ENCODE measurements around the gene CLEC3B.
A peak's percentile ranks its signal among the peaks of the same experiment; 100 is the strongest.
"Not testable (repeated sequence)": the region's sequence is repeated elsewhere in the genome, so short reads cannot be mapped to it uniquely, and the experiment has no call there.

The CLEC3B gene

GRCh38 chr3:45057557-45057956 lies 31.5 kb downstream of the CLEC3B start:
- DNase-seq, result no peak
- peaks cover 38% of the 10 kb centered on the region for H3K4me1 Mint-ChIP-seq
- ATAC-seq, result peak; percentile 33
- no peak overlapping the region for H3K4me3 Mint-ChIP-seq
- H3K27ac Mint-ChIP-seq, result peak overlapping the region; percentile 40
- H3K9me3 Mint-ChIP-seq, result no peaks in the 10 kb centered on the region
- peaks cover 9% of the 10 kb centered on the region for H3K27me3 Mint-ChIP-seq
- H3K36me3 Mint-ChIP-seq (ENCODE audit: low read depth), result no peaks in the 10 kb centered on the region

DNA sequence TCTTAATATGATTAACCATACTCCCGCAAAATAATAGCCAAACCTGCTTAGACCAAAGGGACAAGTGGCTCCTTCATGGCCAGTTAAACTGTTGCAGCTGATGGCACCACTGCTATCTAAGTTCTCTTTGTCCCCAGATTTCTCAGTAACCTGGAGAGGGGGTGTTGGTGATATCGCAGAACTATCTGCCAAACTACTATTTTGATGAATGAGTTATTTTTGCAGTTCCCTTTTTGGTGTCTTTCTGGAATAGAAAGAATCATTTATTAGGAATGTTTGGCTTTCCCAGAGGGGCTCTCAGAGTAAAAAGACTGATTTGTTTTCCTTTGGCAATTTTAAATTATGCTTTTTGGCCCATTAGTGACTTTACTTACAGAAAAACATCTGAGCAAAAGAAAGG lies 33.0 kb downstream of the CLEC3B start:
- ATAC-seq (no peak), DNase-seq (no peak)
- no peaks in the 10 kb centered on the region for H3K36me3 Mint-ChIP-seq (ENCODE audit: low read depth)
- peaks cover 9% of the 10 kb centered on the region for H3K27me3 Mint-ChIP-seq
- no peak overlapping the region for H3K4me3 Mint-ChIP-seq
- H3K4me1 Mint-ChIP-seq, result peaks cover 31% of the 10 kb centered on the region
- no peak overlapping the region for H3K27ac Mint-ChIP-seq
- no peaks in the 10 kb centered on the region for H3K9me3 Mint-ChIP-seq

GRCh38 chr3:45060165-45060892 lies 34.2 kb downstream of the CLEC3B start:
- no peak for ATAC-seq
- Mint-ChIP-seq H3K9me3 (no peaks in the 10 kb centered on the region), H3K4me1 (peaks cover 37% of the 10 kb centered on the region), H3K36me3 (ENCODE audit: low read depth) (no peaks in the 10 kb centered on the region), H3K27ac (no peak overlapping the region), H3K4me3 (no peak overlapping the region), H3K27me3 (peaks cover 9% of the 10 kb centered on the region)
- no peak for DNase-seq

- no peak for DNase-seq
- H3K9me3 Mint-ChIP-seq, result no peaks in the 10 kb centered on the region
- H3K36me3 Mint-ChIP-seq (ENCODE audit: low read depth), result no peaks in the 10 kb centered on the region
- H3K4me3 Mint-ChIP-seq, result no peak overlapping the region
- H3K27me3 Mint-ChIP-seq, result peaks cover 3% of the 10 kb centered on the region
- H3K27ac Mint-ChIP-seq, result no peak overlapping the region
- H3K4me1 Mint-ChIP-seq, result peaks cover 41% of the 10 kb centered on the region
- no peak for ATAC-seq
Measured at GRCh38 chr3:45062697-45063070, 36.6 kb downstream of the CLEC3B start.

DNA sequence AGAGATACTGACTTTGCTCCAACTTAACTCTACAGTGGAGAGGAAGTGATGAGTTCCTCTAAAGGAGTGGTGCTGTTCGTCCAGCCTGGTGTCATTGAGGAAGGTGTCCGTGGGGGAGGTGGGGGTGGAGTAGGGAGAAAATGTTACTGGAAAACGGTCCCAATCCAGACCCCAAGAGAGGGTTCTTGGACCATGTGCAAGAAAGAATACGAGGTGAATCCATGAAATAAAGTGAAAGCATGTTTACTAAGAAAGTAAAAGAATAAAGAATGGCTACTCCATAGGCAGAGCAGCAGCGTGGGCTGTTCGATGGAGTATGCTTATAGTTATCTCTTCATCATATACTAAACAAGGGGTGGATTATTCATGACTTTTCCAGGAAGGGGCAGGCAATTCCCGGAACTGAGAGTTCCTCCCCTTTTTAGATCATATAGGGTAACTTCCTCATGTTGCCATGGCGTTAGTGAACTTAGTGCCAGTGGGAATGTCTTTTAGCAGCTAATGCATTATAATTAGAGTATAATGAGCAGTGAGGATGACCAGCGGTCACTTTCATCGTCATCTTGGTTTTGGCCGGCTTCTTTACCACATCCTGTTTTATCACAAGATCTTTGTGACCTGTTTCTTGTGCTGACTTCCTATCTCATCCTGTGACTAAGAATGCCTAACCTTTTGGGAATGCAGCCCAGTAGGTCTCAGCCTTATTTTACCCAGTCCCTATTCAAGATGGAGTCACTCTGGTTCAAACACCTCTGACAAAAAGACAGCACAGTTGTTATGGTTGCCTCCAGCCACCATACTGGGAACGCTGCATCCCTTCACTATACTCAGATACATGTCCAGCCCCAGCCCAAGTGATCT lies 38.6 kb downstream of the CLEC3B start:
- Mint-ChIP-seq H3K4me3 (peak overlapping the region; percentile 58), H3K9me3 (no peaks in the 10 kb centered on the region), H3K27ac (peak overlapping the region; percentile 86), H3K4me1 (peaks cover 32% of the 10 kb centered on the region), H3K36me3 (ENCODE audit: low read depth) (no peaks in the 10 kb centered on the region), H3K27me3 (peaks cover 9% of the 10 kb centered on the region)
- peak; percentile 64 for ATAC-seq
- DNase-seq, result peak; percentile 71

DNA sequence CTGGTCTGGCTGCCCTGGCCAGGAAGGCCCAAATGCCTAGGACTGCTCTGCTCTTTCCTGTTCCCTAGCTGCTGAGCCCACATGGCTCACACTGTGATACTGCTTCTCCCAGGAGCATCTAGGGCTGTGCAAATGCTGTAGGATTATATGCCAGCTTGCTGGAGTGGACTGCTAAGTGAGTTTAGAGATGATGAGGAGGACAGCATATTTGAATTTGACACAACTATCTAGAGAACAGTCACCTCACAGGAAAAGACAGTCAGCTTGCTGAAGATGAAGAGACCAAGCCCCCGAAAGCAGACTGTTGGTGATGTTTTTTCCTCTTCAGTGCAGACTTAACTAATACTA lies 39.2 kb downstream of the CLEC3B start:
- peaks cover 8% of the 10 kb centered on the region for H3K27me3 Mint-ChIP-seq
- no peaks in the 10 kb centered on the region for H3K36me3 Mint-ChIP-seq (ENCODE audit: low read depth)
- H3K4me3 Mint-ChIP-seq, result peak overlapping the region; percentile 58
- ATAC-seq (no peak), DNase-seq (no peak)
- peak overlapping the region; percentile 86 for H3K27ac Mint-ChIP-seq
- peaks cover 32% of the 10 kb centered on the region for H3K4me1 Mint-ChIP-seq
- no peaks in the 10 kb centered on the region for H3K9me3 Mint-ChIP-seq

DNA sequence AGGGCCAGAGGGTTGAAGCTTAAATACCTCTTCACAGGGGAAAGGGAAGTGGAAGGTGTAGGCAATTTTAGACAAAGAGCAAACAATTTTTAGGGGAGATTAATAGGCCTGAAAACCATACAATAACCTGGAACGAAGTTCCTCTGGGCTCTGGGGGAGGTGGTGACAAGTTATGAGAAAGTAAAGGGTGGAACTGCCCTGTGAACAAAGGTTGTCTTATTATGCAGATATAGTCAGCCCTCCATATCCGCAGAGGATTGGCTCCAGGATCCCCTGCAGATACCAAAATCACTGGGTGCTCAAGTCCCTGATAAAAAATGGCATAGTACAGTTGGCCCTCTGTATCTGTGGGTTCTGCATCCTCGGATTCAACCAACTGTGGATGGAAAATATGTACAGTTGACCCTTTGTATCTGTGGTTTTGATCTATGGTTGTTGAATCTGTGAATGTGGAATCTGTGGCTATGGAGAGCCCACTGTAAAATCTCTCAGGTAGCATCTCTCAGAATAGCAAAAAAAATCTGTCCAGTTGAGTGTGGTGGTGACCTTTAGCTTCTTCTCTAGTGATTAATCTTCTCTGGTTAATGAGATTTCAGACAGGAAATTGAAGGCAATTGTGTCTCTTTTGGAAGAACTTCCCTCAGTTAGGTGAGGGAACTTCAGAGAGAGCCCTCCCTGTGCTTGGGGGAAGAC lies 40.2 kb downstream of the CLEC3B start:
- Mint-ChIP-seq H3K4me1 (peaks cover 32% of the 10 kb centered on the region), H3K4me3 (peak overlapping the region; percentile 15), H3K9me3 (no peaks in the 10 kb centered on the region), H3K27me3 (peaks cover 8% of the 10 kb centered on the region), H3K27ac (peak overlapping the region; percentile 65), H3K36me3 (ENCODE audit: low read depth) (no peaks in the 10 kb centered on the region)
- no peak for DNase-seq
- peak; percentile 37 for ATAC-seq

- Mint-ChIP-seq H3K4me3 (no peak overlapping the region), H3K27ac (no peak overlapping the region), H3K4me1 (peaks cover 30% of the 10 kb centered on the region), H3K27me3 (peaks cover 8% of the 10 kb centered on the region), H3K9me3 (no peaks in the 10 kb centered on the region), H3K36me3 (ENCODE audit: low read depth) (no peaks in the 10 kb centered on the region)
- DNase-seq, result no peak
- no peak for ATAC-seq
Measured at GRCh38 chr3:45067486-45067885, 41.4 kb downstream of the CLEC3B start.

GRCh38 chr3:45067941-45068340 lies 41.8 kb downstream of the CLEC3B start:
- DNase-seq (no peak), ATAC-seq (no peak)
- Mint-ChIP-seq H3K9me3 (no peaks in the 10 kb centered on the region), H3K27me3 (peaks cover 8% of the 10 kb centered on the region), H3K27ac (no peak overlapping the region), H3K4me1 (peaks cover 30% of the 10 kb centered on the region), H3K36me3 (ENCODE audit: low read depth) (no peaks in the 10 kb centered on the region), H3K4me3 (no peak overlapping the region)

DNA sequence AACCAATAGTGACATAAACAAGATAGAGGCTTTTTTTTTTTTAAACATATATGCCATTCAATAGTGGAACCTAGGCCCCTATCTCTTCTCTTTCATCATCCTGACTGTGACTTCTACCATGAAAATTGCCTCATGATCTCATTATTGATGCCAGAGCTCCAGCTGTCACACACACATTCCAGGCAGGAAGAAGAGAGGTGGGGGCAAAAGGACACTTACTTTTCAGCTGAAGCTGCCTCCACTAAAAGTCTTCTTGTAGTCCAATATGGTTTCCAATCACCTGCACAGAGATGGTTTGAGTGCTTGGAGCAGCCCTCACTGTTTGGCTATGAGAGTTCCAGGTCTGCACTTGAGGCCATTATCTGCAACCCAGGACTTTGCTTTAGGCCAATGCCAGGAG lies 45.0 kb downstream of the CLEC3B start:
- H3K27me3 Mint-ChIP-seq, result peaks cover 8% of the 10 kb centered on the region
- no peak overlapping the region for H3K27ac Mint-ChIP-seq
- H3K9me3 Mint-ChIP-seq, result no peaks in the 10 kb centered on the region
- ATAC-seq, result no peak
- no peak overlapping the region for H3K4me3 Mint-ChIP-seq
- no peak for DNase-seq
- H3K4me1 Mint-ChIP-seq, result peaks cover 12% of the 10 kb centered on the region
- H3K36me3 Mint-ChIP-seq (ENCODE audit: low read depth), result no peaks in the 10 kb centered on the region

GRCh38 chr3:45075821-45076625 lies 49.9 kb downstream of the CLEC3B start:
- no peaks in the 10 kb centered on the region for H3K9me3 Mint-ChIP-seq
- no peaks in the 10 kb centered on the region for H3K27me3 Mint-ChIP-seq
- H3K4me1 Mint-ChIP-seq, result no peaks in the 10 kb centered on the region
- H3K36me3 Mint-ChIP-seq (ENCODE audit: low read depth), result no peaks in the 10 kb centered on the region
- ATAC-seq (no peak), DNase-seq (no peak)
- no peak overlapping the region for H3K27ac Mint-ChIP-seq
- no peak overlapping the region for H3K4me3 Mint-ChIP-seq

DNA sequence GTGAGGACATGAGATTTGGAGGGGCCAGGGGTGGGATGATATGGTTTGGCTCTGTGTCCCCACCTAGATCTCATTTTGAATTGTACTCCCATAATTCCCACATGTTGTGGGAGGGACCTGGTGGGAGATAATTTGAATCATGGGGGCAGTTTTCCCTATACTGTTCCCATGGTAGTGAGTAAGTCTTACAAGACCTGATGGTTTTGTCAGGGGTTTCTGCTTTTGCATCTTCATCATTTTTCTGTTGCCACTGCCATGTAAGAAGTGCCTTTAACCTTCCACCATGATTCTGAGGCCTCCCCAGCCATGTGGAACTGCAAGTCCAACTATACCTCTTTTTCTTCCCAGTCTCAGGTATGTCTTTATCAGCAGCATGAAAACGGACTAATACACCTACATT lies 52.2 kb downstream of the CLEC3B start:
- DNase-seq; H3K4me3 Mint-ChIP-seq; H3K27ac Mint-ChIP-seq; H3K9me3 Mint-ChIP-seq; ATAC-seq; H3K4me1 Mint-ChIP-seq; H3K36me3 Mint-ChIP-seq (ENCODE audit: low read depth); H3K27me3 Mint-ChIP-seq: not testable (repeated sequence)

GRCh38 chr3:45078910-45079522 lies 52.9 kb downstream of the CLEC3B start:
- no peaks in the 10 kb centered on the region for H3K9me3 Mint-ChIP-seq
- ATAC-seq, result no peak
- no peak for DNase-seq
- H3K4me1 Mint-ChIP-seq, result no peaks in the 10 kb centered on the region
- no peak overlapping the region for H3K27ac Mint-ChIP-seq
- no peaks in the 10 kb centered on the region for H3K36me3 Mint-ChIP-seq (ENCODE audit: low read depth)
- H3K27me3 Mint-ChIP-seq, result no peaks in the 10 kb centered on the region
- no peak overlapping the region for H3K4me3 Mint-ChIP-seq

GRCh38 chr3:45079715-45080114 lies 53.6 kb downstream of the CLEC3B start:
- ATAC-seq (no peak), DNase-seq (no peak)
- no peaks in the 10 kb centered on the region for H3K36me3 Mint-ChIP-seq (ENCODE audit: low read depth)
- no peak overlapping the region for H3K27ac Mint-ChIP-seq
- no peak overlapping the region for H3K4me3 Mint-ChIP-seq
- H3K4me1 Mint-ChIP-seq, result no peaks in the 10 kb centered on the region
- H3K27me3 Mint-ChIP-seq, result no peaks in the 10 kb centered on the region
- no peaks in the 10 kb centered on the region for H3K9me3 Mint-ChIP-seq

All from activated naive CD8-positive, alpha-beta T cell treated with anti-CD3 and anti-CD28 coated beads, Interleukin-2, amount 50 U/mL, for 24 hours (primary cell).